ENCODE measurements around the gene UAP1.
"Not testable (repeated sequence)": the region's sequence is repeated elsewhere in the genome, so short reads cannot be mapped to it uniquely, and the experiment has no call there.

The UAP1 gene

GRCh38 chr1:162564762-162565218, 3.3 kb downstream of the UAP1 start:
- Histone ChIP-seq H3K4me3 (replicated peaks; ENCODE audit: low read depth, low read length) (no peak overlapping the region), H3K27me3 (replicated peaks; ENCODE audit: control insufficient read depth, insufficient read depth, low read length) (no peaks in the 10 kb centered on the region), H3K36me3 (ENCODE audit: control insufficient read depth, insufficient read depth, low read length) (no peaks in the 10 kb centered on the region; the same call in 1 of the 2 replicates)
- no peak for TF ChIP-seq CTCF (IDR thresholded peaks at IDR 0.05; ENCODE audit: insufficient read depth, low read length, poor library complexity, severe bottlenecking)
- no peak for DNase-seq (ENCODE audit: extremely low read depth, insufficient read length)

- Histone ChIP-seq H3K27me3 (replicated peaks; ENCODE audit: control insufficient read depth, insufficient read depth, low read length) (no peaks in the 10 kb centered on the region), H3K36me3 (ENCODE audit: control insufficient read depth, insufficient read depth, low read length) (no peaks in the 10 kb centered on the region; the same call in 1 of the 2 replicates), H3K4me3 (replicated peaks; ENCODE audit: low read depth, low read length) (no peak overlapping the region)
- no peak for TF ChIP-seq CTCF (IDR thresholded peaks at IDR 0.05; ENCODE audit: insufficient read depth, low read length, poor library complexity, severe bottlenecking)
- peak; percentile 7 for DNase-seq (ENCODE audit: extremely low read depth, insufficient read length)
These were observed 3.9 kb downstream of the UAP1 start for GRCh38 chr1:162565460-162565859.

GRCh38 chr1:162566870-162567269, 5.3 kb downstream of the UAP1 start:
- no peak overlapping the region for H3K4me3 ChIP-seq (replicated peaks; ENCODE audit: low read depth, low read length)
- H3K27me3 ChIP-seq (replicated peaks; ENCODE audit: control insufficient read depth, insufficient read depth, low read length): no peaks in the 10 kb centered on the region
- DNase-seq (ENCODE audit: extremely low read depth, insufficient read length): no peak
- no peak for TF ChIP-seq CTCF (IDR thresholded peaks at IDR 0.05; ENCODE audit: insufficient read depth, low read length, poor library complexity, severe bottlenecking)
- no peaks in the 10 kb centered on the region; the same call in 1 of the 2 replicates for H3K36me3 ChIP-seq (ENCODE audit: control insufficient read depth, insufficient read depth, low read length)

GRCh38 chr1:162568802-162569201, 7.3 kb downstream of the UAP1 start:
- no peaks in the 10 kb centered on the region; the same call in 1 of the 2 replicates for H3K36me3 ChIP-seq (ENCODE audit: control insufficient read depth, insufficient read depth, low read length)
- no peak for TF ChIP-seq CTCF (IDR thresholded peaks at IDR 0.05; ENCODE audit: insufficient read depth, low read length, poor library complexity, severe bottlenecking)
- no peak for DNase-seq (ENCODE audit: extremely low read depth, insufficient read length)
- H3K4me3 ChIP-seq (replicated peaks; ENCODE audit: low read depth, low read length): no peak overlapping the region
- no peaks in the 10 kb centered on the region for H3K27me3 ChIP-seq (replicated peaks; ENCODE audit: control insufficient read depth, insufficient read depth, low read length)

- no peak for DNase-seq (ENCODE audit: extremely low read depth, insufficient read length)
- H3K36me3 ChIP-seq (ENCODE audit: control insufficient read depth, insufficient read depth, low read length): no peaks in the 10 kb centered on the region; the same call in 1 of the 2 replicates
- H3K4me3 ChIP-seq (replicated peaks; ENCODE audit: low read depth, low read length): no peak overlapping the region
- no peak for TF ChIP-seq CTCF (IDR thresholded peaks at IDR 0.05; ENCODE audit: insufficient read depth, low read length, poor library complexity, severe bottlenecking)
- H3K27me3 ChIP-seq (replicated peaks; ENCODE audit: control insufficient read depth, insufficient read depth, low read length): no peaks in the 10 kb centered on the region
These were observed 9.2 kb downstream of the UAP1 start for GRCh38 chr1:162570718-162571117.

GRCh38 chr1:162571121-162571520, 9.6 kb downstream of the UAP1 start:
- H3K4me3 ChIP-seq (replicated peaks; ENCODE audit: low read depth, low read length); DNase-seq (ENCODE audit: extremely low read depth, insufficient read length); H3K36me3 ChIP-seq (ENCODE audit: control insufficient read depth, insufficient read depth, low read length); H3K27me3 ChIP-seq (replicated peaks; ENCODE audit: control insufficient read depth, insufficient read depth, low read length): not testable (repeated sequence)
